Fibroblast of lung (primary cell): Measurements from ENCODE around the gene ATP5MC2. TPM values are rescaled to one million over a fixed set of nuclear protein-coding genes. Genes with fewer than 3 reads are reported as not detected.
"Not testable (repeated sequence)": the region's sequence is repeated elsewhere in the genome, so short reads cannot be mapped to it uniquely, and the experiment has no call there.

ENCODE experiments used
- DNase-seq, 2 donors: peaks; one replicate each; pipeline versions ENCODE4 v3.0.0 to v3.0.0-alpha.2; 2010; ENCODE audit warnings: low read depth in 2 of 2
- H2AFZ ChIP-seq: 2 replicates; pipeline ENCODE4 v1.5.1; 2012; ENCODE audit warnings: low read length, control low read depth, inconsistent platforms
- H3K27ac ChIP-seq: 2 replicates; pipeline ENCODE4 v1.5.1; 2011; ENCODE audit warnings: low read length, control low read depth; ENCODE audit not compliant: insufficient read depth
- H3K27me3 ChIP-seq: 2 replicates; pipeline ENCODE4 v1.5.1; 2011; ENCODE audit warnings: mild to moderate bottlenecking, low read length; ENCODE audit not compliant: control insufficient read depth, insufficient read depth
- H3K36me3 ChIP-seq: 2 replicates; pipeline ENCODE4 v1.5.1; 2011; ENCODE audit warnings: low read length; ENCODE audit not compliant: control insufficient read depth, insufficient read depth
- H3K4me1 ChIP-seq: 2 replicates; pipeline ENCODE4 v1.5.1; 2011; ENCODE audit warnings: low read length; ENCODE audit not compliant: control insufficient read depth, insufficient read depth; ENCODE audit errors: extremely low read depth
- H3K4me2 ChIP-seq: 2 replicates; pipeline ENCODE4 v1.5.1; 2011; ENCODE audit warnings: low read length, control low read depth; ENCODE audit not compliant: insufficient read depth; ENCODE audit errors: extremely low read depth
- H3K4me3 ChIP-seq, 4 experiments: fragments of 200-600 bp in 1 of 4; sonication (generic) in 1 of 4; replicated peaks in 1 of 4; 2 replicates each; pipeline ENCODE4 v1.5.1; 2011 to 2016; ENCODE audit warnings: low read length in 4 of 4, low read depth in 3 of 4, mild to moderate bottlenecking in 3 of 4, control low read depth in 2 of 4, inconsistent platforms in 1 of 4, mixed read lengths in 1 of 4; ENCODE audit not compliant: insufficient read depth in 1 of 4; ENCODE audit errors: control extremely low read depth in 1 of 4
- H3K79me2 ChIP-seq: 2 replicates; pipeline ENCODE4 v1.5.1; 2012; ENCODE audit warnings: mild to moderate bottlenecking, low read length, inconsistent platforms; ENCODE audit not compliant: control insufficient read depth, insufficient read depth
- H3K9ac ChIP-seq: 2 replicates; pipeline ENCODE4 v1.5.1; 2011; ENCODE audit warnings: mild to moderate bottlenecking, low read length, control low read depth; ENCODE audit not compliant: insufficient read depth
- H3K9me3 ChIP-seq: 2 replicates; pipeline ENCODE4 v1.5.1; 2012; ENCODE audit warnings: low read depth, low read length; ENCODE audit not compliant: control insufficient read depth, insufficient read depth
- H4K20me1 ChIP-seq: 2 replicates; pipeline ENCODE4 v1.5.1; 2011; ENCODE audit warnings: low read length; ENCODE audit not compliant: control insufficient read depth, insufficient read depth; ENCODE audit errors: extremely low read depth
- CTCF ChIP-seq, 2 donors: IDR thresholded peaks in 1 of 2; conservative IDR thresholded peaks in 1 of 2; 1 replicate in 1 of 2; 2 replicates in 1 of 2; pipeline ENCODE4 v1.5.1; 2011 to 2012; ENCODE audit warnings: low read length in 2 of 2, control low read depth in 1 of 2, inconsistent platforms in 1 of 2, low read depth in 1 of 2, mild to moderate bottlenecking in 1 of 2
- EZH2 ChIP-seq: IDR thresholded peaks from 2 replicates; pipeline ENCODE4 v1.5.1; 2012; ENCODE audit warnings: low read length, control low read depth, mild to moderate bottlenecking; ENCODE audit errors: missing control alignments
- polyA plus RNA-seq, 2 donors: library from polyadenylated mRNA; depleted of rRNA in 1 of 2; stranded (reverse) in 1 of 2; unstranded in 1 of 2; fragments of >200 nt; gene quantifications; 2 replicates each; pipeline ENCODE4 v1.2.1, GENCODE V29; 2011 to 2012; ENCODE audit warnings: missing spikeins in 1 of 2
- total RNA-seq: library from RNA; depleted of rRNA; stranded (reverse); fragments of >200 nt; gene quantifications from 2 replicates; pipeline ENCODE4 v1.2.1, GENCODE V29; 2014

Gene ATP5MC2
- total and polyA plus RNA-seq, 2 donors (not counting 1 experiment from before 2014, with no cell fraction given), result 148 to 232 TPM

DNA sequence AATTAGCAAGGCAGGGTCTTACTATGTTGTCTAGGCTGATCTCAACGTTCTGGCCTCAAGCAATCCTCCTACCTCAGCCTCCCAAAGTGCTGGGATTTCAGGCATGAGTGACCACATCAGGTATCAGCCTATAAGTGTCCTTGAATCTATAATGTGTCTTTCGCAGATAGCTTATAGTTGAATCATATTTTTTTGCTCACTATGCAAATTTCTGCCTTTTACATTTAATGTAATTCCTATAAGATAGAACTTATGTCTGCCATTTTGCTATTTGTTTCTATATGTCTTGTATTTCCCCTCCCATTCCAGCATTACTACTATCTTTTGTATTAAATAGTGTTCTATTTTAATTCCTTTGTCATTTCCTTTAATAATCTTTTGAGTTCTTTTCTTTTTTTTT lies 39.2 kb downstream of the ATP5MC2 start:
- TF ChIP-seq EZH2 (no peak), CTCF (conservative IDR thresholded peaks at IDR 0.05 in 1 of 2, IDR thresholded peaks at IDR 0.05 in 1 of 2; ENCODE audit: low read depth in 1 of 2, low read length in 2 of 2) (no peak)
- Histone ChIP-seq H3K4me1 (no peaks in the 10 kb centered on the region), H3K27me3 (no peaks in the 10 kb centered on the region), H3K4me3 (no peak overlapping the region), H2AFZ (no peak overlapping the region), H3K79me2 (no peaks in the 10 kb centered on the region), H4K20me1 (no peaks in the 10 kb centered on the region), H3K4me2 (no peak overlapping the region), H3K9me3 (no peaks in the 10 kb centered on the region), H3K36me3 (no peaks in the 10 kb centered on the region), H3K27ac (no peak overlapping the region), H3K9ac (no peak overlapping the region)
- no peak for DNase-seq

GRCh38 chr12:53635708-53636107 lies 40.2 kb downstream of the ATP5MC2 start:
- not testable (repeated sequence) for H4K20me1 ChIP-seq, H3K4me2 ChIP-seq, H3K9me3 ChIP-seq, H3K4me3 ChIP-seq, H3K36me3 ChIP-seq, H3K4me1 ChIP-seq, H3K79me2 ChIP-seq, H3K27me3 ChIP-seq, H3K27ac ChIP-seq, H3K9ac ChIP-seq, H2AFZ ChIP-seq, DNase-seq

- Histone ChIP-seq H3K9me3 (no peaks in the 10 kb centered on the region), H3K4me3 (no peak overlapping the region), H3K9ac (no peak overlapping the region), H4K20me1 (no peaks in the 10 kb centered on the region), H3K27me3 (no peaks in the 10 kb centered on the region), H3K4me1 (no peaks in the 10 kb centered on the region), H3K27ac (no peak overlapping the region), H3K4me2 (no peak overlapping the region), H3K79me2 (no peaks in the 10 kb centered on the region), H2AFZ (no peak overlapping the region), H3K36me3 (no peaks in the 10 kb centered on the region)
- DNase-seq, result no peak
- TF ChIP-seq CTCF (conservative IDR thresholded peaks at IDR 0.05 in 1 of 2, IDR thresholded peaks at IDR 0.05 in 1 of 2; ENCODE audit: low read depth in 1 of 2, low read length in 2 of 2), result no peak
- no peak for TF ChIP-seq EZH2
These were observed 44.2 kb downstream of the ATP5MC2 start for GRCh38 chr12:53631721-53632120.

DNA sequence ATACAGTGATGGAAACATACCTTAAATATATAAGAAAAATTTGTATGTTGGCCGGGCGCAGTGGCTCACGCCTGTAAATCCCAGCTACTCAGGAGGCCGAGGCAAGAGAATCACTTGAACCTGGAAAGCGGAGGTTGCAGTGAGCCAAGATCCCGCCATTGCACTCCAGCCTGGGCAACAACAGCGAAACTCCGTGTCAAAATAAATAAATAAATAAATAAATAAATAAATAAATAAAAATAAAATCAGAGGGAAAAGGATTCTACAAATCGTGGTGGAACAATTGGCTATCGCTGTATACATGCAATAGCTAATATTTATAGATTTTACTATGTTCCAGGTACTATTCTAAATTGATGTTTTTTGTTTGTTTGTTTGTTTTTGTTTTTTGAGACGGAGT lies 48.0 kb downstream of the ATP5MC2 start:
- Histone ChIP-seq H3K9ac (no peak overlapping the region), H3K4me1 (no peaks in the 10 kb centered on the region), H2AFZ (no peak overlapping the region), H3K4me2 (no peak overlapping the region), H3K27ac (no peak overlapping the region), H4K20me1 (no peaks in the 10 kb centered on the region), H3K27me3 (no peaks in the 10 kb centered on the region), H3K36me3 (no peaks in the 10 kb centered on the region), H3K79me2 (peaks cover 28% of the 10 kb centered on the region), H3K4me3 (no peak overlapping the region), H3K9me3 (no peaks in the 10 kb centered on the region)
- DNase-seq, result no peak
- no peak for TF ChIP-seq CTCF (conservative IDR thresholded peaks at IDR 0.05 in 1 of 2, IDR thresholded peaks at IDR 0.05 in 1 of 2; ENCODE audit: low read depth in 1 of 2, low read length in 2 of 2)
- no peak for TF ChIP-seq EZH2
